GM19238 (cell line): Measurements from ENCODE around the gene MAEA.
"Not testable (repeated sequence)": the region's sequence is repeated elsewhere in the genome, so short reads cannot be mapped to it uniquely, and the experiment has no call there.

ENCODE experiments used
- DNase-seq: peaks from one replicate; pipeline ENCODE4 v3.0.0; 2011; ENCODE audit warnings: low spot score; ENCODE audit not compliant: insufficient read length

Gene MAEA

GRCh38 chr4:1333851-1334578 lies 44.3 kb downstream of the MAEA start:
- not testable (repeated sequence) for DNase-seq

- DNase-seq = no peak
These were observed 44.8 kb downstream of the MAEA start for GRCh38 chr4:1334579-1334895.

GRCh38 chr4:1335193-1335883 lies 45.6 kb downstream of the MAEA start:
- DNase-seq = not testable (repeated sequence)

- DNase-seq = no peak
These were observed 46.4 kb downstream of the MAEA start for GRCh38 chr4:1336088-1336491.

- no peak for DNase-seq
These were observed 47.7 kb downstream of the MAEA start for GRCh38 chr4:1337376-1337831.

GRCh38 chr4:1337951-1338751 lies 48.5 kb downstream of the MAEA start:
- no peak for DNase-seq

GRCh38 chr4:1338752-1339414 lies 49.2 kb downstream of the MAEA start:
- no peak for DNase-seq

GRCh38 chr4:1339489-1339888 lies 49.8 kb downstream of the MAEA start:
- DNase-seq = no peak

- DNase-seq = no peak
These were observed 50.6 kb downstream of the MAEA start for GRCh38 chr4:1340181-1340747.

GRCh38 chr4:1340861-1341260 lies 51.2 kb downstream of the MAEA start:
- DNase-seq = no peak

- DNase-seq = no peak
These were observed 52.3 kb downstream of the MAEA start for GRCh38 chr4:1342003-1342402.

- no peak for DNase-seq
These were observed 55.0 kb downstream of the MAEA start for GRCh38 chr4:1344696-1345095.

- peak; percentile 46 for DNase-seq
These were observed 56.5 kb downstream of the MAEA start for GRCh38 chr4:1345903-1346780.

GRCh38 chr4:1346781-1347409 lies 57.2 kb downstream of the MAEA start, which contains the start of gene UVSSA:
UVSSA (plus strand) TSS chr4:1347208; CDS start chr4:1348092, 884 bp downstream.
- peak; percentile 100 for DNase-seq

GRCh38 chr4:1347410-1347864 lies 57.7 kb downstream of the MAEA start:
- DNase-seq = peak; percentile 81

- DNase-seq = no peak
These were observed 58.4 kb downstream of the MAEA start for GRCh38 chr4:1348014-1348513.

- DNase-seq = no peak
These were observed 59.1 kb downstream of the MAEA start for GRCh38 chr4:1348746-1349145.

- DNase-seq = no peak
These were observed 59.9 kb downstream of the MAEA start for GRCh38 chr4:1349359-1350168.

GRCh38 chr4:1350169-1350520 lies 60.5 kb downstream of the MAEA start:
- no peak for DNase-seq
